ENCODE results near the gene CRB3. TPM values are rescaled to one million over a fixed set of nuclear protein-coding genes. Genes with fewer than 3 reads are reported as not detected.

CRB3 gene
- total RNA-seq, 2 donors from 2014 or later: 46.4 to 50.9 TPM

DNA sequence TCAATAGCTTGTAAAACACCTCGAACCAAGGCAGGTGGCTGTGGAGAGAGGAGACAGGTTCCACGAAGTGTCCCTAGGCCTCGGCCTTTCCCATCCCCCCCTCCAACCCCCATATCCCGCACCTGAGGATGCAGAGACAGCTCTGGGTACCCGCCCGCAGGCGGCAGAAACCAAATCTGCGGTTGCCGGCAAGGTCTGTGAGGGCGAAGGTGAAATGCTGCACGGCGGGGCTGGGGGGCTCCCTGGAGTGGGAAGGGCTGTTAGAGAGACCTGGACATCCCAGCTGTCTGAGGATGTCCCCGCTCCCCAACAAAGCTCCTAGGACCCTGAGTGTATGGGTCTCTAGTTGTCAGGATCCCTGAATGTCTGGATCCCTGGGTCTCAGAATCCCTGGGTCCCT lies 14.7 kb downstream of the CRB3 start:
- DNase-seq: no peak
- no peaks in the 10 kb centered on the region for H3K36me3 ChIP-seq (ENCODE audit: control insufficient read depth, insufficient read depth, low read length)
- no peaks in the 10 kb centered on the region for H3K9me3 Mint-ChIP-seq

DNA sequence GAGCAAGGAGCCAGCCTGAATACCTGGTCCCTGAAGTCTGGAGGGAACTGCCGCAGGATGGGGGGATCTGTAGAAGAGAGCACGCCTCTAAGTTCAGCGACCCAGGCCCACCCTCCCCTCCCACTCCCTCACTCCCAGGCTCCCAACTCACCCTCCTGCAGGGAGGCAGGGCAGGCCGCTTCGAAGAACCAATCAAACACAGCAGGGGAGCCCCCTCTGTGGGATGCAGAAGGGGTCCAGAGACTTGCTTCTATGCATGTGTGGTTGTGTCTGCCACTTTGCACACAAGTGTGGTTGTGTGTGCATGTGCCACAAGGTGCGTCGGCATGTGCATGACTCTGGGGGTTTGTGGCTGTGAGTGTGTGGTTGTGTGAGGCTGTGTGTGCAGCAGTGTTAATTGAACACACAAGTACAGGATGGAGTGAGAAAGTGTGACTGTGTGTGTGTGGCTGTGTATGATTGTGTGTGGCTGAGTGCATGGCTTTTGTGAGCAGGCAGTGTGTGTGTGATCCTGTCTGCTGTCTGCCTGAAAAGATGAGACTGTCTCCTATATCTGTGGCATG lies 15.8 kb downstream of the CRB3 start:
- TF ChIP-seq, protein P1, sequence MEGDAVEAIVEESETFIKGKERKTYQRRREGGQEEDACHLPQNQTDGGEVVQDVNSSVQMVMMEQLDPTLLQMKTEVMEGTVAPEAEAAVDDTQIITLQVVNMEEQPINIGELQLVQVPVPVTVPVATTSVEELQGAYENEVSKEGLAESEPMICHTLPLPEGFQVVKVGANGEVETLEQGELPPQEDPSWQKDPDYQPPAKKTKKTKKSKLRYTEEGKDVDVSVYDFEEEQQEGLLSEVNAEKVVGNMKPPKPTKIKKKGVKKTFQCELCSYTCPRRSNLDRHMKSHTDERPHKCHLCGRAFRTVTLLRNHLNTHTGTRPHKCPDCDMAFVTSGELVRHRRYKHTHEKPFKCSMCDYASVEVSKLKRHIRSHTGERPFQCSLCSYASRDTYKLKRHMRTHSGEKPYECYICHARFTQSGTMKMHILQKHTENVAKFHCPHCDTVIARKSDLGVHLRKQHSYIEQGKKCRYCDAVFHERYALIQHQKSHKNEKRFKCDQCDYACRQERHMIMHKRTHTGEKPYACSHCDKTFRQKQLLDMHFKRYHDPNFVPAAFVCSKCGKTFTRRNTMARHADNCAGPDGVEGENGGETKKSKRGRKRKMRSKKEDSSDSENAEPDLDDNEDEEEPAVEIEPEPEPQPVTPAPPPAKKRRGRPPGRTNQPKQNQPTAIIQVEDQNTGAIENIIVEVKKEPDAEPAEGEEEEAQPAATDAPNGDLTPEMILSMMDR (conservative IDR thresholded peaks at IDR 0.05): no peak
- H3K4me3 Mint-ChIP-seq: no peak overlapping the region
- Histone ChIP-seq H3K36me3 (ENCODE audit: control insufficient read depth, insufficient read depth, low read length) (no peaks in the 10 kb centered on the region), H3K4me3 (ENCODE audit: low read length) (no peak overlapping the region), H3K9me3 (ENCODE audit: control insufficient read depth, low read length) (no peaks in the 10 kb centered on the region), H3K9ac (ENCODE audit: extremely low read depth, low read length, poor library complexity, severe bottlenecking) (no peak overlapping the region), H3K4me1 (ENCODE audit: control insufficient read depth, insufficient read depth, low read length) (no peaks in the 10 kb centered on the region), H3K27me3 (ENCODE audit: control insufficient read depth, insufficient read depth, low read length, poor library complexity, severe bottlenecking) (peaks cover 14% of the 10 kb centered on the region), H3K27ac (ENCODE audit: low read depth, low read length) (no peak overlapping the region)
- no peaks in the 10 kb centered on the region for H3K4me1 Mint-ChIP-seq
- H3K27me3 Mint-ChIP-seq (ENCODE audit: insufficient read depth): peaks cover 23% of the 10 kb centered on the region
- H3K27ac Mint-ChIP-seq: no peak overlapping the region
- no peaks in the 10 kb centered on the region for H3K36me3 Mint-ChIP-seq (ENCODE audit: low read depth)
- WGBS, 2 experiments (ENCODE audit: insufficient coverage in 1 of 2, insufficient read length in 1 of 2): 72 to 100% methylated on average over 2 to 7 of the region's 7 CpGs
- no peak for DNase-seq
- no peaks in the 10 kb centered on the region for H3K9me3 Mint-ChIP-seq

More for the DNA sequence above, 14.7 kb downstream of the CRB3 start:
- WGBS, 2 experiments (ENCODE audit: insufficient coverage in 1 of 2, insufficient read length in 1 of 2): 95 to 97% methylated on average over 8 to 11 of the region's 13 CpGs
- Mint-ChIP-seq H3K4me1 (no peaks in the 10 kb centered on the region), H3K36me3 (ENCODE audit: low read depth) (no peaks in the 10 kb centered on the region), H3K4me3 (no peak overlapping the region), H3K27ac (no peak overlapping the region), H3K27me3 (ENCODE audit: insufficient read depth) (peaks cover 31% of the 10 kb centered on the region)
- TF ChIP-seq, protein P1 (conservative IDR thresholded peaks at IDR 0.05): no peak
- H3K4me1 ChIP-seq (ENCODE audit: control insufficient read depth, insufficient read depth, low read length): no peaks in the 10 kb centered on the region
- no peak overlapping the region for H3K27ac ChIP-seq (ENCODE audit: low read depth, low read length)
- H3K27me3 ChIP-seq (ENCODE audit: control insufficient read depth, insufficient read depth, low read length, poor library complexity, severe bottlenecking): peaks cover 17% of the 10 kb centered on the region
- H3K9ac ChIP-seq (ENCODE audit: extremely low read depth, low read length, poor library complexity, severe bottlenecking): no peak overlapping the region
- H3K9me3 ChIP-seq (ENCODE audit: control insufficient read depth, low read length): no peaks in the 10 kb centered on the region
- no peak overlapping the region for H3K4me3 ChIP-seq (ENCODE audit: low read length)

DNA sequence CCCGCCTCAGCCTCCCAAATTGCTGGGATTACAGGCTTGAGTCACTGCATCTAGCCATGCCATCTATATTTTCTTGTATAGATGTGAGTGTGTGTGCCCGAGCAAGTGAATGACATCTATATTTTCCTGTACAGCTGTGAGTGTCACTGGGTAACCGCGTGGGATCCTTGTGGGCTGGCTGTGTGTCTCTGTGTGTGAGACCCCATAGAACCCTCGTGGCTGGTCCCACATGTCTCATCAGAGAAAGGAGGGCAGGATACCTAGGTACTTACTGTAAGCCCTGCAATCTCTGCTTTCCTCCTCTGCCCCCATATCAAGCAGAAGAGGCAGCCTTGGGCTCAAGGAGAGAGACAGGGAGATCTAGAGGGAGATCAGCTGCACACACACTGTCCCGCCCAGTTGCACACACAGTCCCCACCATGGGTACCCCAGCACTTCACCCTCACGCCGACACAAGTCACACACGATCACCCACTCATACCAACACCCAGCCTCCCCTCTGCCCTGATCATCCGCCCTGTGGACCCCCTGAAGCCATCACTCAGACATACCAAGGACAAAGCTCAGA lies 16.9 kb downstream of the CRB3 start:
- no peaks in the 10 kb centered on the region for H3K36me3 ChIP-seq (ENCODE audit: control insufficient read depth, insufficient read depth, low read length)
- H3K9ac ChIP-seq (ENCODE audit: extremely low read depth, low read length, poor library complexity, severe bottlenecking): no peak overlapping the region
- Mint-ChIP-seq H3K27me3 (ENCODE audit: insufficient read depth) (peaks cover 14% of the 10 kb centered on the region), H3K4me3 (no peak overlapping the region), H3K4me1 (no peaks in the 10 kb centered on the region), H3K9me3 (no peaks in the 10 kb centered on the region), H3K36me3 (ENCODE audit: low read depth) (no peaks in the 10 kb centered on the region), H3K27ac (no peak overlapping the region)
- no peaks in the 10 kb centered on the region for H3K9me3 ChIP-seq (ENCODE audit: control insufficient read depth, low read length)
- H3K4me1 ChIP-seq (ENCODE audit: control insufficient read depth, insufficient read depth, low read length): no peaks in the 10 kb centered on the region
- WGBS, 2 experiments (ENCODE audit: insufficient coverage in 1 of 2, insufficient read length in 1 of 2): 85 to 95% methylated on average over 3 to 10 of the region's 10 CpGs
- no peak overlapping the region for H3K4me3 ChIP-seq (ENCODE audit: low read length)
- H3K27me3 ChIP-seq (ENCODE audit: control insufficient read depth, insufficient read depth, low read length, poor library complexity, severe bottlenecking): peaks cover 4% of the 10 kb centered on the region
- no peak overlapping the region for H3K27ac ChIP-seq (ENCODE audit: low read depth, low read length)
- TF ChIP-seq, protein P1 (conservative IDR thresholded peaks at IDR 0.05): no peak
- DNase-seq: no peak
